ENCODE measurements around the gene METTL26.

DNA sequence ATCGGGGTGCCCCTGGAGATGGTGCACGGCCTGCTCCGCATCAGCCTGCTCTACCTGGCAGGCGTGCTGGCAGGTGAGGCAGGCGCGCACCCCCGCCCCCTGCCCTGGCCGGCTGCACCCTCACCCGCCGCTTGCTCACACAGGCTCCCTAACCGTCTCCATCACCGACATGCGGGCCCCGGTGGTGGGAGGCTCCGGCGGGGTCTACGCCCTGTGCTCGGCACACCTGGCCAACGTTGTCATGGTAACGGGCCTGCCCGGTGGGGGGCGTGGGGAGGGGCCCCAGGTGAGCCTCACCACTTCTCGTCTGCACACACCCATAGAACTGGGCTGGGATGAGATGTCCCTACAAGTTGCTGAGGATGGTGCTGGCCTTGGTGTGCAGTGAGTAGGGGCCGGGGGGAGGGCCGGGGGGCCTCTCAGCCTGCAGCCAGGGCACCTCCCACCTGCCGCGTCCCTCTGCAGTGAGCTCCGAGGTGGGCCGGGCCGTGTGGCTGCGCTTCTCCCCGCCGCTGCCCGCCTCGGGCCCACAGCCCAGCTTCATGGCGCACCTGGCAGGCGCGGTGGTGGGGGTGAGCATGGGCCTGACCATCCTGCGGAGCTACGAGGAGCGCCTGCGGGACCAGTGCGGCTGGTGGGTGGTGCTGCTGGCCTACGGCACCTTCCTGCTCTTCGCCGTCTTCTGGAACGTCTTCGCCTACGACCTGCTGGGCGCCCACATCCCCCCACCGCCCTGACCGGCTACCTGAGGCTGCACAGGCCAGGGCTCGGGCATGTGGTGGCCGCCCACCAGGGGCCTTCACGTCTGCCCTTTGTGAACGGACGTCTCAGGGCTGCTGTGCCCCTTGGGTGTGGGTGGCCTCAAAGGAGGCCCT, 41.4 kb upstream of the METTL26 start:
- no peak for TF ChIP-seq GATA2 (IDR thresholded peaks at IDR 0.05; ENCODE audit: low read depth, low read length)
- TF ChIP-seq GATA3 (IDR thresholded peaks at IDR 0.05; ENCODE audit: low read depth, low read length), result no peak
